Measurements from ENCODE around the gene HCK.

DNA sequence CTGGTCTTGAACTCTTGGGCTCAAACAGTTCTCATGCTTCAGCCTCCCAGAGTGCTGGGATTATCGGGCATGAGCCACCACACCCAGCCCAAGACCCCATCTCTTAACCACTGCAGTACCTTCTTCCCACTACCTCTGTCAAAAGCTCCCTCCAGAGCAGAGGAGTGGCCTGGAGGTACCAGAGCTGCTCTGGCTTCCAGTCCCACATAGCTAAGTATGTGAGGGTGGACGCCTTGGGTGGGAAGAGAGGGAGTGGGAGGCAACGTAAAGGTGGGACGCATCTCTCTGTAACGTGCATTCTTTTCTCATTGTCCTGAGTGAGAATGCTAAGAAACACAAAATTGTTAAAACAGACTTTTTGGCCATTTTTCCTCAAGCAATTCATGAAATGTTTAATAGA, 82.0 kb downstream of the HCK start:
- TF ChIP-seq, protein P1, sequence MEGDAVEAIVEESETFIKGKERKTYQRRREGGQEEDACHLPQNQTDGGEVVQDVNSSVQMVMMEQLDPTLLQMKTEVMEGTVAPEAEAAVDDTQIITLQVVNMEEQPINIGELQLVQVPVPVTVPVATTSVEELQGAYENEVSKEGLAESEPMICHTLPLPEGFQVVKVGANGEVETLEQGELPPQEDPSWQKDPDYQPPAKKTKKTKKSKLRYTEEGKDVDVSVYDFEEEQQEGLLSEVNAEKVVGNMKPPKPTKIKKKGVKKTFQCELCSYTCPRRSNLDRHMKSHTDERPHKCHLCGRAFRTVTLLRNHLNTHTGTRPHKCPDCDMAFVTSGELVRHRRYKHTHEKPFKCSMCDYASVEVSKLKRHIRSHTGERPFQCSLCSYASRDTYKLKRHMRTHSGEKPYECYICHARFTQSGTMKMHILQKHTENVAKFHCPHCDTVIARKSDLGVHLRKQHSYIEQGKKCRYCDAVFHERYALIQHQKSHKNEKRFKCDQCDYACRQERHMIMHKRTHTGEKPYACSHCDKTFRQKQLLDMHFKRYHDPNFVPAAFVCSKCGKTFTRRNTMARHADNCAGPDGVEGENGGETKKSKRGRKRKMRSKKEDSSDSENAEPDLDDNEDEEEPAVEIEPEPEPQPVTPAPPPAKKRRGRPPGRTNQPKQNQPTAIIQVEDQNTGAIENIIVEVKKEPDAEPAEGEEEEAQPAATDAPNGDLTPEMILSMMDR (IDR thresholded peaks at IDR 0.05; ENCODE audit: insufficient read depth, low read length, poor library complexity, severe bottlenecking) = no peak
- no peak for TF ChIP-seq EZH2phosphoT487 (conservative IDR thresholded peaks at IDR 0.05; ENCODE audit: low read length)
